ENCODE results near the gene LATS2. TPM values are rescaled to one million over a fixed set of nuclear protein-coding genes. Genes with fewer than 3 reads are reported as not detected.
A peak's percentile ranks its signal among the peaks of the same experiment; 100 is the strongest.

LATS2 gene
- total RNA-seq, 4 donors from 2014 or later, result 49.8 to 93.8 (median 77.0) TPM

- H3K4me1 ChIP-seq, result peaks cover 49 to 64% (median 57%) of the 10 kb centered on the region in 4 donors
Measured at GRCh38 chr13:21031594-21032275, 29.7 kb downstream of the LATS2 start.

GRCh38 chr13:21025539-21025938, 35.8 kb downstream of the LATS2 start:
- H3K36me3 ChIP-seq, result no peaks in the 10 kb centered on the region
- 94% methylated on average over 6 of the region's 6 CpGs for WGBS
- no peaks in the 10 kb centered on the region for H3K27me3 ChIP-seq
- no peaks in the 10 kb centered on the region for H3K9me3 ChIP-seq
- TF ChIP-seq POLR2AphosphoS5 (IDR thresholded peaks at IDR 0.05) (no peak), CTCF (IDR thresholded peaks at IDR 0.05) (no peak), POLR2A (IDR thresholded peaks at IDR 0.05; ENCODE audit: low read depth) (no peak), EP300 (IDR thresholded peaks at IDR 0.05) (no peak)
- H3K4me3 ChIP-seq, result no peak overlapping the region
- DNase-seq (ENCODE audit: extremely low spot score), result no peak
- no peak overlapping the region for H3K27ac ChIP-seq (replicated peaks in 1 of 4)
- intact Hi-C loops (cut with DNase I), result no loop called here
- H3K4me1 ChIP-seq, result peaks cover 29 to 40% (median 36%) of the 10 kb centered on the region in 4 donors

More at GRCh38 chr13:21031594-21032275, 29.7 kb downstream of the LATS2 start:
- WGBS, result 80% methylated on average over 8 of the region's 8 CpGs
- Histone ChIP-seq H3K4me3 (no peak overlapping the region), H3K9me3 (no peaks in the 10 kb centered on the region), H3K36me3 (no peaks in the 10 kb centered on the region), H3K27me3 (no peaks in the 10 kb centered on the region), H3K27ac (replicated peaks in 1 of 4) (peak overlapping the region; percentile 78 to 91 (median 89))
- intact Hi-C loops (cut with DNase I), result no loop called here
- no peak for DNase-seq (ENCODE audit: extremely low spot score)
- TF ChIP-seq EP300 (IDR thresholded peaks at IDR 0.05), result no peak
- TF ChIP-seq POLR2A (IDR thresholded peaks at IDR 0.05; ENCODE audit: low read depth), result no peak
- no peak for TF ChIP-seq POLR2AphosphoS5 (IDR thresholded peaks at IDR 0.05)
- no peak for TF ChIP-seq CTCF (IDR thresholded peaks at IDR 0.05)

- no peaks in the 10 kb centered on the region for H3K27me3 ChIP-seq
- intact Hi-C loops (cut with DNase I), result no loop called here
- H3K4me1 ChIP-seq, result peaks cover 52 to 70% (median 62%) of the 10 kb centered on the region in 4 donors
- 67% methylated on average over 11 of the region's 11 CpGs for WGBS
- no peaks in the 10 kb centered on the region for H3K9me3 ChIP-seq
- peak overlapping the region; percentile 66 to 81 (median 80) for H3K27ac ChIP-seq (replicated peaks in 1 of 4)
- DNase-seq (ENCODE audit: extremely low spot score), result no peak
- no peak overlapping the region for H3K4me3 ChIP-seq
- no peaks in the 10 kb centered on the region for H3K36me3 ChIP-seq
- no peak for TF ChIP-seq POLR2A (IDR thresholded peaks at IDR 0.05; ENCODE audit: low read depth)
- peak in 1 of 2 donors; percentile 25 for TF ChIP-seq POLR2AphosphoS5 (IDR thresholded peaks at IDR 0.05)
- TF ChIP-seq EP300 (IDR thresholded peaks at IDR 0.05), result no peak
- no peak for TF ChIP-seq CTCF (IDR thresholded peaks at IDR 0.05)
Measured at GRCh38 chr13:21022056-21022979, 39.1 kb downstream of the LATS2 start.

GRCh38 chr13:21020581-21020980, 40.8 kb downstream of the LATS2 start:
- 55% methylated on average over 4 of the region's 4 CpGs for WGBS
- TF ChIP-seq POLR2AphosphoS5 (IDR thresholded peaks at IDR 0.05), result peak in 1 of 2 donors; percentile 65
- TF ChIP-seq CTCF (IDR thresholded peaks at IDR 0.05), result no peak
- TF ChIP-seq POLR2A (IDR thresholded peaks at IDR 0.05; ENCODE audit: low read depth), result no peak
- Histone ChIP-seq H3K36me3 (no peaks in the 10 kb centered on the region), H3K27ac (replicated peaks in 1 of 4) (peak overlapping the region; percentile 66 to 81 (median 80)), H3K9me3 (no peaks in the 10 kb centered on the region), H3K4me3 (no peak overlapping the region), H3K4me1 (peaks cover 67 to 87% (median 80%) of the 10 kb centered on the region in 4 donors), H3K27me3 (no peaks in the 10 kb centered on the region)
- intact Hi-C loops (cut with DNase I), result no loop called here
- no peak for DNase-seq (ENCODE audit: extremely low spot score)

Measured in esophagus muscularis mucosa (tissue), 4 donors.